Measurements from ENCODE around the gene GAK. TPM values are rescaled to one million over a fixed set of nuclear protein-coding genes. Genes with fewer than 3 reads are reported as not detected.

Gene GAK
- total RNA-seq, 1 donor from 2014 or later, result 97.1 TPM

- no peaks in the 10 kb centered on the region for H3K9me3 Mint-ChIP-seq
- no peaks in the 10 kb centered on the region for H3K27me3 Mint-ChIP-seq
- H3K4me3 Mint-ChIP-seq, result no peak overlapping the region
These were observed 36.7 kb upstream of the GAK start for GRCh38 chr4:968621-969394.

GRCh38 chr4:968221-968620, 36.1 kb upstream of the GAK start:
- no peak for TF ChIP-seq CTCF (conservative IDR thresholded peaks at IDR 0.05)
- H3K9me3 Mint-ChIP-seq, result no peaks in the 10 kb centered on the region
- no peak for DNase-seq (ENCODE audit: extremely low spot score, unreplicated experiment)
- no peaks in the 10 kb centered on the region for H3K36me3 Mint-ChIP-seq
- H3K27me3 Mint-ChIP-seq, result no peaks in the 10 kb centered on the region
- H3K4me1 Mint-ChIP-seq (ENCODE audit: unreplicated experiment), result no peaks in the 10 kb centered on the region
- H3K27ac Mint-ChIP-seq, result no peak overlapping the region
- H3K4me3 Mint-ChIP-seq, result no peak overlapping the region

More at GRCh38 chr4:968621-969394, 36.7 kb upstream of the GAK start:
- H3K36me3 Mint-ChIP-seq, result no peaks in the 10 kb centered on the region
- no peak overlapping the region for H3K27ac Mint-ChIP-seq
- no peaks in the 10 kb centered on the region for H3K4me1 Mint-ChIP-seq (ENCODE audit: unreplicated experiment)
- DNase-seq (ENCODE audit: extremely low spot score, unreplicated experiment), result no peak
- TF ChIP-seq CTCF (conservative IDR thresholded peaks at IDR 0.05), result no peak

- no peaks in the 10 kb centered on the region for H3K9me3 Mint-ChIP-seq
- TF ChIP-seq CTCF (conservative IDR thresholded peaks at IDR 0.05), result no peak
- H3K27me3 Mint-ChIP-seq, result no peaks in the 10 kb centered on the region
- no peak overlapping the region for H3K4me3 Mint-ChIP-seq
- H3K36me3 Mint-ChIP-seq, result no peaks in the 10 kb centered on the region
- no peak for DNase-seq (ENCODE audit: extremely low spot score, unreplicated experiment)
- H3K4me1 Mint-ChIP-seq (ENCODE audit: unreplicated experiment), result no peaks in the 10 kb centered on the region
- H3K27ac Mint-ChIP-seq, result no peak overlapping the region
These were observed 35.3 kb upstream of the GAK start for GRCh38 chr4:967113-968104.

GRCh38 chr4:966266-967112, 34.4 kb upstream of the GAK start:
- TF ChIP-seq CTCF (conservative IDR thresholded peaks at IDR 0.05), result no peak
- Mint-ChIP-seq H3K4me3 (no peak overlapping the region), H3K4me1 (ENCODE audit: unreplicated experiment) (no peaks in the 10 kb centered on the region), H3K27me3 (no peaks in the 10 kb centered on the region), H3K9me3 (no peaks in the 10 kb centered on the region), H3K36me3 (no peaks in the 10 kb centered on the region), H3K27ac (no peak overlapping the region)
- no peak for DNase-seq (ENCODE audit: extremely low spot score, unreplicated experiment)

- no peaks in the 10 kb centered on the region for H3K36me3 Mint-ChIP-seq
- H3K27me3 Mint-ChIP-seq, result no peaks in the 10 kb centered on the region
- no peak overlapping the region for H3K4me3 Mint-ChIP-seq
- DNase-seq (ENCODE audit: extremely low spot score, unreplicated experiment), result no peak
- H3K4me1 Mint-ChIP-seq (ENCODE audit: unreplicated experiment), result no peaks in the 10 kb centered on the region
- TF ChIP-seq CTCF (conservative IDR thresholded peaks at IDR 0.05), result no peak
- no peaks in the 10 kb centered on the region for H3K9me3 Mint-ChIP-seq
- H3K27ac Mint-ChIP-seq, result no peak overlapping the region
These were observed 33.6 kb upstream of the GAK start for GRCh38 chr4:965766-966134.
